HCEC 1CT (cell line): ENCODE data around the gene KRTAP12-4.
"Not testable (repeated sequence)": the region's sequence is repeated elsewhere in the genome, so short reads cannot be mapped to it uniquely, and the experiment has no call there.

ENCODE experiments used
- DNase-seq: peaks from one replicate; pipeline ENCODE4 v3.0.0-alpha.2; 2017

Gene KRTAP12-4

GRCh38 chr21:44686843-44687561 is 32.5 kb upstream of the KRTAP12-4 start:
- DNase-seq: no peak

- no peak for DNase-seq
These were observed 31.7 kb upstream of the KRTAP12-4 start for GRCh38 chr21:44686000-44686781.

- DNase-seq: not testable (repeated sequence)
These were observed 30.6 kb upstream of the KRTAP12-4 start for GRCh38 chr21:44685050-44685449.

GRCh38 chr21:44684483-44684882 is 30.0 kb upstream of the KRTAP12-4 start:
- no peak for DNase-seq

- DNase-seq: no peak
These were observed 29.6 kb upstream of the KRTAP12-4 start for GRCh38 chr21:44684077-44684476.

GRCh38 chr21:44682580-44683151 is 28.2 kb upstream of the KRTAP12-4 start:
- no peak for DNase-seq

- DNase-seq: no peak
These were observed 27.6 kb upstream of the KRTAP12-4 start, which contains the start of gene KRTAP12-1 for GRCh38 chr21:44681861-44682579. TSS of gene KRTAP12-1 (minus strand) at chr21:44682163. CDS start at chr21:44682123, 40 bp downstream.

GRCh38 chr21:44681152-44681551 is 26.7 kb upstream of the KRTAP12-4 start:
- no peak for DNase-seq

- DNase-seq: no peak
These were observed 23.4 kb upstream of the KRTAP12-4 start for GRCh38 chr21:44677881-44678280.

GRCh38 chr21:44671911-44672310 is 17.5 kb upstream of the KRTAP12-4 start:
- DNase-seq: no peak

- DNase-seq: no peak
These were observed 16.4 kb upstream of the KRTAP12-4 start for GRCh38 chr21:44670642-44671432.

- DNase-seq: no peak
These were observed 13.2 kb upstream of the KRTAP12-4 start for GRCh38 chr21:44667612-44668011.

GRCh38 chr21:44666401-44667320 is 12.2 kb upstream of the KRTAP12-4 start, which contains the start of gene KRTAP12-2:
TSS of gene KRTAP12-2 (minus strand) at chr21:44666927. CDS start at chr21:44666886, 41 bp downstream.
- no peak for DNase-seq

- DNase-seq: no peak
These were observed 10.2 kb upstream of the KRTAP12-4 start for GRCh38 chr21:44664691-44665090.

GRCh38 chr21:44661567-44661966 is 7.1 kb upstream of the KRTAP12-4 start:
- not testable (repeated sequence) for DNase-seq

GRCh38 chr21:44658913-44659595 is 4.6 kb upstream of the KRTAP12-4 start:
- DNase-seq: no peak

- no peak for DNase-seq
These were observed 4.1 kb upstream of the KRTAP12-4 start for GRCh38 chr21:44658541-44658910.

GRCh38 chr21:44657635-44658540 is 3.4 kb upstream of the KRTAP12-4 start, which contains the start of gene KRTAP12-3:
TSS of gene KRTAP12-3 (plus strand) at chr21:44657932. CDS start at chr21:44657980, 48 bp downstream.
- no peak for DNase-seq

- no peak for DNase-seq
These were observed 2.4 kb upstream of the KRTAP12-4 start for GRCh38 chr21:44656868-44657267.
